ENCODE data around the gene CCDC110. TPM values are rescaled to one million over a fixed set of nuclear protein-coding genes. Genes with fewer than 3 reads are reported as not detected.

Gene CCDC110
- total and polyA plus RNA-seq, 7 donors, result 0.69 to 9.3 (median 1.6) TPM

- Histone ChIP-seq H3K9me3 (no peaks in the 10 kb centered on the region), H3K27me3 (no peaks in the 10 kb centered on the region), H3K4me1 (peaks cover 0 to 9% (median 3%) of the 10 kb centered on the region in 4 donors), H3K27ac (no peak overlapping the region), H3K4me3 (no peak overlapping the region), H3K36me3 (peaks cover 8 to 83% (median 21%) of the 10 kb centered on the region in 4 donors)
- intact Hi-C loops (cut with DNase I), result no loop called here
- TF ChIP-seq EP300 (IDR thresholded peaks at IDR 0.05), result no peak
- no peak for TF ChIP-seq POLR2AphosphoS5 (IDR thresholded peaks at IDR 0.05)
- TF ChIP-seq CTCF (IDR thresholded peaks at IDR 0.05), result no peak
- TF ChIP-seq POLR2A (IDR thresholded peaks at IDR 0.05), result no peak
- DNase-seq, result no peak
Observed at GRCh38 chr4:185416955-185417354, 54.6 kb downstream of the CCDC110 start.

GRCh38 chr4:185412412-185412811, 59.1 kb downstream of the CCDC110 start:
- TF ChIP-seq CTCF (IDR thresholded peaks at IDR 0.05), result no peak
- no peaks in the 10 kb centered on the region for H3K4me1 ChIP-seq
- no peaks in the 10 kb centered on the region for H3K9me3 ChIP-seq
- H3K27me3 ChIP-seq, result no peaks in the 10 kb centered on the region
- H3K36me3 ChIP-seq, result peaks cover 10 to 89% (median 24%) of the 10 kb centered on the region in 4 donors
- H3K27ac ChIP-seq, result peak overlapping the region in 1 of 4 donors; percentile 11
- intact Hi-C loops (cut with DNase I), result no loop called here
- 95% methylated on average over 5 of the region's 5 CpGs for WGBS, 2 donors
- H3K4me3 ChIP-seq, result no peak overlapping the region
- no peak for DNase-seq

GRCh38 chr4:185411849-185412248, 59.7 kb downstream of the CCDC110 start:
- Histone ChIP-seq H3K27me3 (no peaks in the 10 kb centered on the region), H3K9me3 (no peaks in the 10 kb centered on the region), H3K4me3 (no peak overlapping the region), H3K4me1 (no peaks in the 10 kb centered on the region), H3K27ac (no peak overlapping the region), H3K36me3 (peaks cover 10 to 87% (median 20%) of the 10 kb centered on the region in 4 donors)
- WGBS, 2 donors, result 81 to 87% methylated on average over 5 of the region's 5 CpGs
- intact Hi-C loops (cut with DNase I), result no loop called here
- TF ChIP-seq CTCF (IDR thresholded peaks at IDR 0.05) (no peak), POLR2AphosphoS5 (IDR thresholded peaks at IDR 0.05) (no peak)
- DNase-seq, result no peak

- no peaks in the 10 kb centered on the region for H3K4me1 ChIP-seq
- no peak overlapping the region for H3K27ac ChIP-seq
- intact Hi-C loops (cut with DNase I), result no loop called here
- TF ChIP-seq EP300 (IDR thresholded peaks at IDR 0.05), result no peak
- no peaks in the 10 kb centered on the region for H3K9me3 ChIP-seq
- no peaks in the 10 kb centered on the region for H3K27me3 ChIP-seq
- no peak overlapping the region for H3K4me3 ChIP-seq
- H3K36me3 ChIP-seq, result peaks cover 3 to 87% (median 20%) of the 10 kb centered on the region in 4 donors
- WGBS, 2 donors, result 56 to 77% methylated on average over 2 of the region's 2 CpGs
- DNase-seq, result no peak
Observed at GRCh38 chr4:185408432-185408831, 63.1 kb downstream of the CCDC110 start.

- TF ChIP-seq POLR2AphosphoS5 (IDR thresholded peaks at IDR 0.05) (no peak), CTCF (IDR thresholded peaks at IDR 0.05) (no peak), POLR2A (IDR thresholded peaks at IDR 0.05) (no peak), EP300 (IDR thresholded peaks at IDR 0.05) (no peak)
- Histone ChIP-seq H3K4me3 (no peak overlapping the region), H3K27ac (no peak overlapping the region), H3K27me3 (no peaks in the 10 kb centered on the region), H3K36me3 (peaks cover 2 to 93% (median 13%) of the 10 kb centered on the region in 4 donors), H3K4me1 (no peaks in the 10 kb centered on the region), H3K9me3 (no peaks in the 10 kb centered on the region)
- DNase-seq, result no peak
- intact Hi-C loops (cut with DNase I), result no loop called here
- 88 to 92% methylated on average over 6 of the region's 6 CpGs for WGBS, 2 donors
Observed at GRCh38 chr4:185405296-185405999, 66.1 kb downstream of the CCDC110 start.
